Panc1 (cell line): Measurements from ENCODE around the gene FOXR1.

Source experiments
- CTCF ChIP-seq: fragments of 450-650 bp; IDR thresholded peaks from 2 replicates; pipeline ENCODE4 v1.5.1; 2017; ENCODE audit warnings: mild to moderate bottlenecking
- POLR2AphosphoS5 ChIP-seq: IDR thresholded peaks from 2 replicates; pipeline ENCODE4 v1.6.1; 2012; ENCODE audit warnings: mild to moderate bottlenecking, low read depth, low read length, moderate library complexity
- SIN3A ChIP-seq: IDR thresholded peaks from 2 replicates; pipeline ENCODE4 v1.6.1; 2012; ENCODE audit warnings: low read depth, mild to moderate bottlenecking, low read length, moderate library complexity, borderline replicate concordance; ENCODE audit not compliant: insufficient read depth

GRCh38 chr11:118924591-118925585 lies 46.7 kb upstream of the FOXR1 start:
- no peak for TF ChIP-seq CTCF
- TF ChIP-seq POLR2AphosphoS5: 0 out of 2 replicates have a peak, but pooled peaks have one; percentile 20
- TF ChIP-seq SIN3A: peak; percentile 25; the same call in 1 of the 2 replicates
